Coronary artery (tissue), 2 donors: ENCODE data around the gene RPS5.
"Not testable (repeated sequence)": the region's sequence is repeated elsewhere in the genome, so short reads cannot be mapped to it uniquely, and the experiment has no call there.

Experiments used
- DNase-seq: peaks from one replicate; pipeline ENCODE4 v3.0.0-alpha.2; 2017; ENCODE audit warnings: low spot score
- H3K27ac ChIP-seq, 2 donors: fragments of 200-600 bp; sonication (generic); one replicate each; pipeline ENCODE4 v1.5.1; 2016 to 2019
- H3K4me3 ChIP-seq: fragments of 200-600 bp; sonication (generic); 2 replicates; pipeline ENCODE4 v1.5.1; 2016; ENCODE audit warnings: mild to moderate bottlenecking, moderate library complexity
- TF ChIP-seq, protein P1 (sequence below): fragments of 200-600 bp; sonication (generic); IDR thresholded peaks from one replicate; pipeline ENCODE4 v1.5.1; 2019; ENCODE audit warnings: antibody characterized with exemption

RPS5 gene

DNA sequence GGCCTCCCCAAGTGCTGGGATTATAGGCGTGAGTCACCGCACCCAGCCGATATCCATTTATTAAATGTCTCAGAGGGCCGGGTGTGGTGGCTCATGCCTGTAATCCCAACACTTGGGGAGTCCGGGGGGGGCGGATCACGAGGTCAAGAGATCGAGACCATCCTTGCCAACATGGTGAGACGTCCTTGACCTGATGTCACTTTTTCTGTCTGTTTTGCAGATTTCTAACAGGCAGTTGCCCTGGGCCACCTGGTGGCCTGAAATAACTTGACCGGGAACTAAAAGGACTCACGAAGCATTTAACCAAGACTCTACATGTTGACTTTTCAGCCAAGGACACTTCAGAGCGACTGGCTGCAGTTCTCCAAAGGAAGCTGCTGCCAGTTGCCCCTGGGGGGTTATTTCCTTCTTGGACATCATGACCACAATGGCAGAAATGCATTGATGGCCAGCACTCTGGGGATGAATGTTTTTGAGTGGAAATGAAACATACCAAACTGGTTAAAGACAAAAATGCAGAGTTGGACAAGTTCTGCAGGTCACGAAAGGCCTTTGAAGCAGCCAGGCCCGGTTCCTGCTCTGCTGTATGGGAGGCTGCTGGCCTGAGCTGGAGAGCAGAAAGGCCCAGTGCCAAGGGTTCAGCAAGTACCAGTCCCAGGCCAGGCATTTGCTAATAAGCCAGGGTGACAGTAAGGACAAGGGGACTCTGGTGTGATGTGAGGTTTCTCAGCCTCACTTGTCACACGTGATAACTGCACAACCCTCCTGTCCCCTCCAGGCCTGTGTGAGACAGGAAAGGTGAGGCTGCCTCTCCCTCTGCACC is 14.5 kb upstream of the RPS5 start:
- no peak for DNase-seq
- H3K27ac ChIP-seq = no peak overlapping the region
- TF ChIP-seq, protein P1, sequence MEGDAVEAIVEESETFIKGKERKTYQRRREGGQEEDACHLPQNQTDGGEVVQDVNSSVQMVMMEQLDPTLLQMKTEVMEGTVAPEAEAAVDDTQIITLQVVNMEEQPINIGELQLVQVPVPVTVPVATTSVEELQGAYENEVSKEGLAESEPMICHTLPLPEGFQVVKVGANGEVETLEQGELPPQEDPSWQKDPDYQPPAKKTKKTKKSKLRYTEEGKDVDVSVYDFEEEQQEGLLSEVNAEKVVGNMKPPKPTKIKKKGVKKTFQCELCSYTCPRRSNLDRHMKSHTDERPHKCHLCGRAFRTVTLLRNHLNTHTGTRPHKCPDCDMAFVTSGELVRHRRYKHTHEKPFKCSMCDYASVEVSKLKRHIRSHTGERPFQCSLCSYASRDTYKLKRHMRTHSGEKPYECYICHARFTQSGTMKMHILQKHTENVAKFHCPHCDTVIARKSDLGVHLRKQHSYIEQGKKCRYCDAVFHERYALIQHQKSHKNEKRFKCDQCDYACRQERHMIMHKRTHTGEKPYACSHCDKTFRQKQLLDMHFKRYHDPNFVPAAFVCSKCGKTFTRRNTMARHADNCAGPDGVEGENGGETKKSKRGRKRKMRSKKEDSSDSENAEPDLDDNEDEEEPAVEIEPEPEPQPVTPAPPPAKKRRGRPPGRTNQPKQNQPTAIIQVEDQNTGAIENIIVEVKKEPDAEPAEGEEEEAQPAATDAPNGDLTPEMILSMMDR = no peak
- no peak overlapping the region for H3K4me3 ChIP-seq

DNA sequence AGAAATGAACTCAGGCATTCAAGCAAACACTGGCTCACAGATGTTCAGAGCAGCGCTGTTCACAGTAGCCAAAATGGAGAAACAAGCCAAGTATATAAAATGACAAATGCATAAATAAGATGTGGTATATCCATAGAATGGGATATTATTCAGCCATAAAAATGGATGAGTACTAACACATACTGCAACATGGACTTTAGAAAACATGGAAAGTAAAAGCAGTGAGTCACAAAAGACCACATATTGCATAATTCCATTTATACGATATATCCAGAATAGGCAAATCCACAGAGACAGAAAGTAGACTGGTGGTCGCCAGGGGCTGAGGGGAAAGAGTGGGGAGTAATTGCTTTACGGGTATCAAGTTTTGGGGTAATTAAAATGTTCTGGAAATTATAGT is 12.9 kb upstream of the RPS5 start:
- no peak for DNase-seq
- H3K27ac ChIP-seq = no peak overlapping the region
- TF ChIP-seq, protein P1 = no peak
- no peak overlapping the region for H3K4me3 ChIP-seq

DNA sequence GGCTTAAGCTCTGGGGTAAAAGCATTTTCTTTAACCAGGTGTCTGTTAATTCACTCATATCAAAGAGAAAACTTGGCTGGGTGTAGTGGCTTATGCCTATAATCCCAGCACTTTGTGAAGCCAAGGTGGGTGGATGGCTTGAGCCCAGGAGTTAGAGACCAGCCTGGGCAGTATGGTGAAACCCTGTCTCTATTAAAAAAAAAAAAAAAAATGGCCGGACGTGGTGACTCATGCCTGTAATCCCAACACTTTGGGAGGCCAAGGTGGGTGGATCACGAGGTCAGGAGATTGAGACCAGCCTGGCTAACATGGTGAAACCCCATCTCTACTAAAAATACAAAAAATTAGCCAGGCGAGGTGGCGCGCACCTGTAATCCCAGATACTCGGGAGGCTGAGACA is 10.3 kb upstream of the RPS5 start:
- not testable (repeated sequence) for DNase-seq, H3K27ac ChIP-seq, H3K4me3 ChIP-seq

GRCh38 chr19:58379246-58379645 is 7.8 kb upstream of the RPS5 start:
- H3K4me3 ChIP-seq = no peak overlapping the region
- no peak overlapping the region for H3K27ac ChIP-seq
- TF ChIP-seq, protein P1 = no peak
- no peak for DNase-seq

- Histone ChIP-seq H3K4me3 (peak overlapping the region; percentile 91), H3K27ac (peak overlapping the region; percentile 97 to 98)
- DNase-seq = no peak
- TF ChIP-seq, protein P1 = no peak
These were observed 6.9 kb upstream of the RPS5 start for GRCh38 chr19:58380037-58380661.

DNA sequence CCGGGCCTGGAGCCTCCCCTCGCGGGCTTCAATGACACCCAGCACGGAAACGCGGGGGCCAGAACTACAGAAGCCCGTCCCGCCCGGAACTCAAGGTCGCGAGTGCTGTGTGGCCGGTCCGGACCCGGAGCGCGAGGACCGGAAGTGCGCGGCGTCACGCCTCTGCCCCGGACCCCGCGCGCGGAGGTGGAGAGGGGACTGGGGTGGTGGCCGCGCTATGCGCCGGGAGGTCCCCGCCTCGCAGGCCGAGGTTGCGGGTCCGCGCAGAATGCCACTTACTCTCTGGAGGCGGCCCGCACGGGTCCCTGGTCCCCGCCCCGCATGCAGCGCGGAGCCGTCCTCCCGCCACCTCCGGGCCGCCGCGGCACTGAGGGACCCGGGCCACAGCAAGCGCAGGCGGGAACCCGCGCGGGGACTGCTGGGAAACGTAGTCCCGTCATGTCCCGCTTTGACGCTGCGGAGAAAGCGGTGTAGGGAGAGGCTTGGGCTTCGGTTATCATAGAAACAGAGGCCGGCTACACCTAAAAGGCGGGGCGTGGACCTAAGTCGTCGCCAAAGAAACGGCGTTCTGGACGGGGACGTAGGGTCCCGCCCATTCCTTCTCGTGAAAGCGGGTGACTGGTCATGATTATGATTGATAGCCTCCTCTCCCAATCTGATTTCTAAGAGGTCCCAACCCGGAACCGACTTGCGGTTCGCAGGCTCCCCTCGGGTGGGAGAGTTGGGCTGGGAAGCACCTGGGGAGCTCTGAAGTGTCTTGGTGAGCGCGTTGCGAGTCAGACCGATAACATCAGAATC is 6.2 kb upstream of the RPS5 start, which contains the start of gene ZNF837:
TSS of gene ZNF837 (minus strand) at position 369 of the 798 bp plus-strand sequence. CDS start 11,698 bp downstream, outside the sequence.
- TF ChIP-seq, protein P1 = no peak
- Histone ChIP-seq H3K27ac (peak within 1 kb of the TSS; percentile 97 to 98), H3K4me3 (peak within 1 kb of the TSS; percentile 91)
- peak; percentile 99 for DNase-seq
